ENCODE results near the gene SLC37A1.

GRCh38 chr21:42623694-42624093 lies 110.0 kb downstream of the SLC37A1 start:
- TF ChIP-seq CTCF (IDR thresholded peaks at IDR 0.05 in 8 of 11, conservative IDR thresholded peaks at IDR 0.05 in 3 of 11), result no peak
- TF ChIP-seq POLR2A (IDR thresholded peaks at IDR 0.05), result no peak
- no peak for TF ChIP-seq POLR2AphosphoS5 (IDR thresholded peaks at IDR 0.05)

Data from spleen (tissue), 7 donors.